Calu3 (cell line): ENCODE results near the gene HMX2. TPM values are rescaled to one million over a fixed set of nuclear protein-coding genes. Genes with fewer than 3 reads are reported as not detected.
A peak's percentile ranks its signal among the peaks of the same experiment; 100 is the strongest.

Source experiments
- BruUV-seq: library from RNA; stranded (reverse); fragments of 400-500 nt; replicated peaks from 2 replicates; lab custom pipeline; 2021; lab: Mats Ljungman, UMichigan
- CTCF ChIA-PET: fragments of 300-600 bp; sonication (Branson Sonifier 250); formaldehyde crosslinking; loops from one replicate; lab custom pipeline; 2022; ENCODE audit warnings: antibody characterized with exemption; lab: Charles Lee
- DNase-seq: peaks from one replicate; pipeline ENCODE4 v3.0.0; 2022
- H3K27ac Mint-ChIP-seq: one replicate; pipeline ENCODE4 v1.8.0; 2022; ENCODE audit warnings: mixed read lengths; ENCODE audit not compliant: unreplicated experiment
- H3K27me3 Mint-ChIP-seq: one replicate; pipeline ENCODE4 v1.8.0; 2022; ENCODE audit warnings: mixed read lengths; ENCODE audit not compliant: unreplicated experiment
- H3K36me3 Mint-ChIP-seq: one replicate; pipeline ENCODE4 v1.8.0; 2022; ENCODE audit warnings: mild to moderate bottlenecking, moderate library complexity, mixed read lengths; ENCODE audit not compliant: insufficient read depth, unreplicated experiment
- H3K4me1 Mint-ChIP-seq: one replicate; pipeline ENCODE4 v1.8.0; 2022; ENCODE audit warnings: mild to moderate bottlenecking, low read depth, mixed read lengths; ENCODE audit not compliant: unreplicated experiment
- H3K4me3 Mint-ChIP-seq: one replicate; pipeline ENCODE4 v1.8.0; 2022; ENCODE audit warnings: mild to moderate bottlenecking, low read depth, moderate library complexity, mixed read lengths; ENCODE audit not compliant: unreplicated experiment
- H3K9me3 Mint-ChIP-seq: one replicate; pipeline ENCODE4 v1.8.0; 2022; ENCODE audit warnings: low read depth, mixed read lengths; ENCODE audit not compliant: unreplicated experiment
- CTCF ChIP-seq: fragments of 200-600 bp; IDR thresholded peaks from one replicate; pipeline ENCODE4 v1.8.0; 2022; ENCODE audit warnings: antibody characterized with exemption; ENCODE audit not compliant: unreplicated experiment
- intact Hi-C: fragments of 100-400 bp; cut with micrococcal nuclease; formaldehyde crosslinking; loops from one replicate; pipeline ENCODE4 v1.10.0; 2022; ENCODE audit not compliant: unreplicated experiment
- total RNA-seq: library from RNA; stranded (reverse); gene quantifications from 2 replicates; pipeline ENCODE4 v1.2.3, GENCODE V29; 2022

Gene HMX2
- total RNA-seq, 1 experiment from 2014 or later: not detected

- no peaks in the 10 kb centered on the region for H3K9me3 Mint-ChIP-seq
- BruUV-seq: no TSS peak
- intact Hi-C loops: no loop called here
- CTCF ChIA-PET: no interaction called here
- TF ChIP-seq CTCF: no peak
- no peak overlapping the region for H3K27ac Mint-ChIP-seq
- H3K36me3 Mint-ChIP-seq: no peaks in the 10 kb centered on the region
- DNase-seq: no peak
- H3K4me1 Mint-ChIP-seq: no peaks in the 10 kb centered on the region
- H3K27me3 Mint-ChIP-seq: peaks cover 83% of the 10 kb centered on the region
- H3K4me3 Mint-ChIP-seq: no peak overlapping the region
Observed at GRCh38 chr10:123126246-123126645, 21.7 kb upstream of the HMX2 start.

GRCh38 chr10:123129618-123130271 is 18.2 kb upstream of the HMX2 start:
- Mint-ChIP-seq H3K9me3 (no peaks in the 10 kb centered on the region), H3K4me3 (no peak overlapping the region), H3K36me3 (no peaks in the 10 kb centered on the region), H3K27ac (no peak overlapping the region), H3K4me1 (no peaks in the 10 kb centered on the region), H3K27me3 (peaks cover 79% of the 10 kb centered on the region)
- no TSS peak for BruUV-seq
- CTCF ChIA-PET: interaction anchor here (0.6 kb wide), 1 partner anchor 429 kb away, joined by 3 read pairs; no protein-coding TSS in a partner anchor
- no peak for TF ChIP-seq CTCF
- intact Hi-C loops: loop anchor here (5.0 to 10.0 kb wide), 2 partner anchors 87 to 145 kb away; no protein-coding TSS in a partner anchor
- no peak for DNase-seq

GRCh38 chr10:123132576-123133477 is 15.1 kb upstream of the HMX2 start:
- BruUV-seq: no TSS peak
- CTCF ChIA-PET: no interaction called here
- peaks cover 49% of the 10 kb centered on the region for H3K27me3 Mint-ChIP-seq

More at GRCh38 chr10:123132576-123133477, 15.1 kb upstream of the HMX2 start:
- intact Hi-C loops: loop anchor here (2.0 to 10.0 kb wide), 4 partner anchors 91 to 426 kb away; no protein-coding TSS in a partner anchor
- no peaks in the 10 kb centered on the region for H3K36me3 Mint-ChIP-seq
- no peaks in the 10 kb centered on the region for H3K4me1 Mint-ChIP-seq
- peak overlapping the region; percentile 21 for H3K4me3 Mint-ChIP-seq
- peak; percentile 75 for TF ChIP-seq CTCF
- H3K9me3 Mint-ChIP-seq: no peaks in the 10 kb centered on the region
- peak; percentile 84 for DNase-seq
- H3K27ac Mint-ChIP-seq: no peak overlapping the region
